ENCODE data around the gene RUFY3.

DNA sequence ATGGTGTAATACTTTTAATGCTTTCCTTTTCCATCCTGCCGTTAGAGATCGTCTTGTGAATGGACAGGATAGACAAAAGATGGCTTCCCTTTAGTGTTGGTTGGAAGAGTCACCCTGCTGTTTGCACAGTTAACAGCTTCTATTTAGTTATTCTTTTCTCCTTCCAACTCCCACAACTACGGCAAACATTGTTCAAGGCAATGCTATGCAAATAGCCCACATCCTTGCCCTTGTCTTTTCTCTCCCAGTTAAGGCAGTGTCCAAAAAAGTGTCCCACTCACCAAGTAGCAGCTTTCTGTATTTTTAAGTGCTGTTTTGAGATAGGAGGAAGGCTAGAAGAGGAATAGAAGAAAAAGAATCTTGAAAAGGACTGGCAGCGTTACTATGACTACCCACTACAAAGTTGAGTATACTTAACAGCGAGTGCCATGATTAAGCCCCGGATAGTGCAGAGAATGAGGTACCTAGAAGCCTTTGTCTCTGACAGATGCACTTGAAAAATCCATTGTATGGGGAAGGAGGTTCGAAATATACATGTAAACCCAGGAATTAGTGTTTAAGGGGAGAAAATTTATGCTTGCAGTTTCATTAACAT lies 12.1 kb upstream of the RUFY3 start:
- TF ChIP-seq CTCF (IDR thresholded peaks at IDR 0.05) (no peak), POLR2A (IDR thresholded peaks at IDR 0.05) (no peak)

Data from testis (tissue), 2 donors.